Central memory CD8-positive, alpha-beta T cell (primary cell): ENCODE measurements around the gene DQX1.

ENCODE experiments used
- ATAC-seq: fragments of 150-1000 bp; cut with Tn5 transposase; replicated peaks from 2 replicates; pipeline ENCODE4 v1.10.0; 2022; ENCODE audit warnings: mild to moderate bottlenecking, moderate FRiP score, moderate number of reproducible peaks; ENCODE audit not compliant: poor library complexity, severe bottlenecking; ENCODE audit errors: extremely low read depth
- DNase-seq, 2 donors: peaks; one replicate each; pipeline ENCODE4 v3.0.0; 2021; ENCODE audit warnings: low spot score in 2 of 2
- H3K27ac Mint-ChIP-seq: one replicate; pipeline ENCODE4 v1.8.0; 2022; ENCODE audit warnings: low read depth, mild to moderate bottlenecking, moderate library complexity, mixed read lengths
- H3K27me3 Mint-ChIP-seq: one replicate; pipeline ENCODE4 v1.8.0; 2022; ENCODE audit warnings: mixed read lengths
- H3K36me3 Mint-ChIP-seq: one replicate; pipeline ENCODE4 v1.8.0; 2022; ENCODE audit warnings: mild to moderate bottlenecking, moderate library complexity, mixed read lengths; ENCODE audit not compliant: insufficient read depth
- H3K4me1 Mint-ChIP-seq: one replicate; pipeline ENCODE4 v1.8.0; 2022; ENCODE audit warnings: mixed read lengths
- H3K4me3 Mint-ChIP-seq: one replicate; pipeline ENCODE4 v1.8.0; 2022; ENCODE audit warnings: mild to moderate bottlenecking, moderate library complexity, mixed read lengths
- H3K9me3 Mint-ChIP-seq: one replicate; pipeline ENCODE4 v1.8.0; 2022; ENCODE audit warnings: mixed read lengths

The DQX1 gene

DNA sequence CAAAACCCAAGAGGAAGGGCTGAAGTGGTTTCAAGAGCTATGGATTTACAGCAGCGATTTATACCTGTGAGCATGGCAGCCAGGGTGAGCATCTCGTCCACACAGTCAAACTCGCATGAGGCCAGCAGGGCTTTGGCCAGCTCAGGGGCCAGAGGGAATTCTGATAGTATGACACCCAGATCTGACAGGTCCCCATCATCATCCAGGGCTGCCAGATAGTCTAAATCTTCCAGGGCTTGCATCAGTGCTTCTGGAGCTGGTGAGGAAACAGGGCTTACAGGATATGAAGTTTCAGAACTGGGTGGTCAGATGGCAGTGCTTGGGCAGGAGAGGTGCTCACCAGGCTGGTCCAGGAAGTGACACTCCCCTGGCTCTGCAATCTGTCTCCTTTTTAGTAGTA, 3.5 kb downstream of the DQX1 start:
- no peak for DNase-seq
- H3K4me1 Mint-ChIP-seq = peaks cover 9% of the 10 kb centered on the region
- H3K9me3 Mint-ChIP-seq = no peaks in the 10 kb centered on the region
- peaks cover 34% of the 10 kb centered on the region for H3K27me3 Mint-ChIP-seq
- no peak for ATAC-seq
- H3K4me3 Mint-ChIP-seq = no peak overlapping the region
- no peak overlapping the region for H3K27ac Mint-ChIP-seq
- peaks cover 11% of the 10 kb centered on the region for H3K36me3 Mint-ChIP-seq

DNA sequence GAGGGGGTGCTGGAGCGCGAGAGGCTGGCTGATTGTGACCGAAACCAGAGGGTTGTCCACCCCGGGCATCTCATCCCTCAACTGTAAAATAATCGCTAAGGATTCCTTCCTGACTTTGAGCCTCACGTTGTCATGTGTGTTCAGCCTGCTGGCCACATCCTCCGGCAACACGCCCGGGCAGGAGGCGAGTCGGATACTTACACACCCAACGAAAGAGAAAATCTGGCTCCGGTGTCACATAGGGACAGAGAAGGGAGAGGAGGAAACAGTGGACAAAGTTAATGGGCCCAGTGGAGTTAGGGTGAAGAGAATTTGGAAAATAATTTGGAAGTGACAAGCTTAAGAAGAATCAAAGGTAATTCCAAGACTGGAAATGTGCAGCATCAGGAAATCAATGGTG, 9.4 kb downstream of the DQX1 start:
- Mint-ChIP-seq H3K9me3 (no peaks in the 10 kb centered on the region), H3K27ac (no peak overlapping the region), H3K36me3 (peaks cover 9% of the 10 kb centered on the region), H3K4me1 (peaks cover 8% of the 10 kb centered on the region), H3K4me3 (peak overlapping the region; percentile 66), H3K27me3 (peaks cover 77% of the 10 kb centered on the region)
- DNase-seq = no peak
- no peak for ATAC-seq

DNA sequence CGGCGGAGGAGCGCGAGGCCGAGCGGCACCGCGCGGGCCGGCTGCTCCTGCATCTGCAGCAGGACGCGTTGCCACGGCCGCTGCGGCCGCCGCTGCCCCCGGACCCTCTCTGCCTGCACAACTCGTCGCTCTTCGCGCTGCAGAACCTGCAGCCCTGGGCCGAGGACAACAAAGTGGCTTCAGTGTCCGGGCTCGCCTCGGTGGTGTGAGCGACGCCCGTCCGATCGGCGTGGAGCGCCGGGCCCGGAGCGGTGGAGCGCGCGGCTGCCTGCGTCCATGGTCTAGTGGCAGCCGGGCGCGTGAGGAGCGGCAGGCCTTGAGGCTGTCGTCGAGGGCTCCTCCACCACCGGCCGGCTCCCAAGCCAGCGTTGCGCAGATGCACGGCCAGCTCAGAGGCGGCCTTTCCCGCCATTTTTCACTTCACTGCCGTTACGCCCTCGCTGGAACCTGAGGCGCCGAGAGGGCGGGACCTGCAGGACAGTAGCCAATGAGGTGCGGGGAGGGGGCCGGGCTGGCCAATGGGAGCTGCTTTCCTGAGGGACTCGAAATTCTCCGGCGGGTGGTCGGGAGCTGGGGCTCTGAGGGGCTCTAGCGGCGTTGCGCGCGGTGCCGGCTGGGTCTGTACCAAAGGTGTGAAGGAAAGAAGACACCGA, 9.9 kb downstream of the DQX1 start:
- peaks cover 8% of the 10 kb centered on the region for H3K4me1 Mint-ChIP-seq
- peaks cover 11% of the 10 kb centered on the region for H3K36me3 Mint-ChIP-seq
- ATAC-seq (peak; percentile 35), DNase-seq (peak in 1 of 2 donors; percentile 43)
- peak overlapping the region; percentile 66 for H3K4me3 Mint-ChIP-seq
- H3K27ac Mint-ChIP-seq = no peak overlapping the region
- H3K27me3 Mint-ChIP-seq = peaks cover 82% of the 10 kb centered on the region
- no peaks in the 10 kb centered on the region for H3K9me3 Mint-ChIP-seq

DNA sequence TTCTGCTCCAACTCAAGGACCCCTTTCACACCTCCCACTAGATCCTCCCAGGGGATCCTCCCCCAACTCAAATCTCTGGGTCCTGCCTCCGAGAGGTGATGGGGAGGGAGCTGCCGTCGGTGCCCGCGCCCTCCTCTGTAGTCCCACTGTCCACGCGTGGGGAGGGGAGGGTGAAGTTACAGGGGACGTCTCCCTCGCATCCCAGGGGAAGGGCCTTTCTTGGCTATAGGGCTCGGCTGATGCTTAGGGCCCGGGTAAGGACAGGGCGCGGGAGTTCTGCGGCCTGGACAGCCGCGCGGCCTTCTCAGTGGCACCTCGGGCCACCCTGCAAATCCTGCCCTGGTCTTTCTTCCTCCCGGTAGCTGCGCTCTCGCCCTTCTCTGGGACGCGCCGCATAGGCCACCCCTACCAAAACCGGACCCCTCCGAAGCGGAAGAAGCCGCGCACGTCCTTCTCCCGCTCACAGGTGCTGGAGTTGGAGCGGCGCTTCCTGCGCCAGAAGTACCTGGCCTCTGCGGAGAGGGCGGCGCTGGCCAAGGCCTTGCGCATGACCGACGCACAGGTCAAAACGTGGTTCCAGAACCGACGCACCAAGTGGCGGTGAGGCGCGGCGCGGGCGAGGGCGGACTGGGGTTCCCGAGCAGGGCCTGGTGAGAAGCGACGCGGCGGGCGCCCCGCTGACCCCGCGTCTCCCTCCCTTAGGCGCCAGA, 10.6 kb downstream of the DQX1 start:
- no peak for DNase-seq
- H3K9me3 Mint-ChIP-seq = no peaks in the 10 kb centered on the region
- H3K4me3 Mint-ChIP-seq = peak overlapping the region; percentile 66
- H3K36me3 Mint-ChIP-seq = peaks cover 11% of the 10 kb centered on the region
- peaks cover 8% of the 10 kb centered on the region for H3K4me1 Mint-ChIP-seq
- ATAC-seq = no peak
- H3K27ac Mint-ChIP-seq = peak overlapping the region; percentile 39
- peaks cover 85% of the 10 kb centered on the region for H3K27me3 Mint-ChIP-seq

DNA sequence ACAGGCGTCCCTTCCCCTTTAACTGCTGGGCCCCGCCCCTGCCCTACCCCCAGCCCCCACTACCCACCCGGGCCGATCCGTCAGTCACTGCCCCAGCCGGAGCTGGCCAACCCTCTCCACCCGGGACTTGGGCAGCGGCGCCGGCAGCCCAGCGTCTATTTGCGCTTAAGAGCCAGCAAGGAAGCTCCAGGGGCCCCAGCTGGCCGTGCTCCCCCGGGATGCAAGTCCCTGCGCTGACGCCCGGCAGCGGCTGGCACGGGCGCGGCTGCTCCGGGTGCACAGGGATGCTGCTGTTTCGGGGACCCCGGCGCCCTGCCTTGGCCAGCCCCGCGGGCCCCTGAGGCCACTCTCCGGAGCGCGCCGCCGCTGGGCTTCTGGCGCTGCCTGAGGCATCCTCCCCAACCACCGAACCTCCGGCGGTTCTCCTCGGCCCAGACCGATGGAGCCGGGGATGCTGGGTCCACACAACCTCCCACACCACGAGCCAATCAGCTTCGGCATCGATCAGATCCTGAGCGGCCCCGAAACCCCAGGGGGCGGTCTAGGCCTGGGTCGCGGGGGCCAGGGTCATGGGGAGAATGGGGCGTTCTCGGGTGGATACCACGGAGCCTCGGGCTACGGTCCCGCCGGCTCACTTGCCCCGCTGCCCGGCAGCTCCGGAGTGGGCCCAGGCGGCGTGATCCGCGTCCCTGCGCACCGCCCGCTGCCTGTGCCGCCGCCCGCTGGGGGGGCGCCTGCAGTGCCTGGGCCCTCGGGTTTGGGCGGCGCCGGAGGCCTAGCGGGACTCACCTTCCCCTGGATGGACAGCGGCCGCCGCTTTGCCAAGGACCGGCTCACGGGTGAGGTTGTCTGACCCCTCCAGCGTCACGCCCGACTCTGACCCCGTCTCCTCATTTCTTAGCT, 11.4 kb downstream of the DQX1 start, which contains the start of gene TLX2:
TSS of gene TLX2 (plus strand) at position 83 of the 903 bp plus-strand sequence. CDS start at position 440, 357 bp downstream.
- Mint-ChIP-seq H3K4me3 (peak within 1 kb of the TSS; percentile 66), H3K4me1 (peaks cover 8% of the 10 kb centered on the region), H3K9me3 (no peaks in the 10 kb centered on the region), H3K27ac (peak within 1 kb of the TSS; percentile 39), H3K27me3 (peaks cover 81% of the 10 kb centered on the region), H3K36me3 (peaks cover 11% of the 10 kb centered on the region)
- no peak for DNase-seq
- ATAC-seq = no peak

DNA sequence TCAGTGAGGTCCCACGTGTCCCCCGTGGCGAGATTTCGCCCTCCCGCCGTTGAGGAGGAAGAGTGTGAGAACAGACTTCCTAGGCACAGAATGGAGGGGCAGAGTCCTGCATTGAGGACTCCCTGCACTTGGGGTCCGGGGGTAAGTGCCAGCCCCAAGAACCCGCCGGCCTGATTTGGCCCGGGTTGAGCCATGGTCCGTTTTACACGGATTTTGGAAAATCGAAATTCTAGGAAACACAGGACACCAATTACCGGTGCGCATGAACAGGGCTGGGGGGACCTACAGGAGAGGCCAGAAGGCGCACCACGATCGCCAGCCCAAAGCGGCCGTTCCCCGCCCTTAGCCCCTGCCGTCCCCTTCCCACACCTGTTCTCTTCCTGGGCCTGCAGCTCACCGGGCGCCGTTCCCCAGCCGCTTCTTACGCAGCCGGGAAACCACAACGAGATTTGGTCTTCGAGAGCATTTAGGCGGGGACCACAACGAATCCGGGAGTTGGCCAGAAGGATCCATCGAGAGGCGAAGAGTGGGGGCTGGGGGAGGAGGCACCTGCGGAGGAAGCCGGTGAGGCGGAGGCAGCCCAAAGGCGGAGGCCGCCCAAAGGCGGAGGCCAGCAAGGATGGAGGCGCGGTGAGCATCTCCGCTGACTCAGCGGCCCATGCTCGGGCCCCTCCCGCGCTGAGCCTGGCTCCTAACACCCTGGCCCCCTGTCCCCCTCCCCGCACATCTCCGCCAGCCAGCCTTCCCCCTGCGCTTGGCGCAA, 12.2 kb downstream of the DQX1 start:
- peaks cover 72% of the 10 kb centered on the region for H3K27me3 Mint-ChIP-seq
- H3K36me3 Mint-ChIP-seq = peaks cover 11% of the 10 kb centered on the region
- ATAC-seq = no peak
- H3K9me3 Mint-ChIP-seq = no peaks in the 10 kb centered on the region
- H3K4me3 Mint-ChIP-seq = peak overlapping the region; percentile 25
- H3K4me1 Mint-ChIP-seq = peaks cover 8% of the 10 kb centered on the region
- H3K27ac Mint-ChIP-seq = no peak overlapping the region
- DNase-seq = no peak

DNA sequence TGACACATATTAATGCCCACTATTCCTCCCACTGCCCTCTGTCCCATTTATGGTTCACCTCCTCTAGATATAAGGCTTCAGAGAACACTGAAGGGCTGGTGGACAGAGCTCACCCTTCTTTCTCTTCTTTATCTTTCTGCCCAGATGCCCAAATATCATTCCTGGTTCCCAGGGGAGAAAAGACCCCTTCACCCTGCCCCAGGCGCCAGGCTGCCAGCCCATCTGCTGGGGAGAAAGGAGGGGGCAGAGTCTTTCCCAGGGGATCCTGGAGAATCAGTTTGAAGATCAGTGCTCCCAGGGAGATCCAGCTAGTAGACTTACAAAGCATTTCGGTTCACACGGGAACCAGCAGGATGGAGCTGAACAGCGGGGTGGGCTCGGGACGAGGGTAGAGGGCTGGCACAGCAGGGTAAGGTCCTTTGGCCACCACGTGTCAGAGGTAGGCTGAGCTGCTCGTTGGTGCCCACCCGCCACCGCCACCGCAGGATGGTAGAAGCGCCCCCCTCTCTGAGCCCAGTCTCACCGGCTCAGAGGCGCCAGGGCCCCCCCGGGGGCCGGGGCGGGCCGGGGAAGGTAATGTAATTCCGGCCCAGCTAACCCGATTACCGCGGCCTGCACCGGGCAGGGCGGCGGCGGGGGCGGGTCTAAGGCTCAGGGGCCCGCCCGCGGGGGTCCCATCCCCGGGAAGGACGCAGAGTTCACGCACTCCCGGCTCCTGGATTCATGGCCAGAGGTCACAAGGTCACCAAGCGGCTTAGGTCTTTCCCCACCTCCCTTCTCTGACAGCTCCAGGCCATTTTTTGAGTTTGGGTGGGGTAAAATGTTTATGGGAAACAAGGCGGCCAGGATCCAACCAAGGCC, 13.1 kb downstream of the DQX1 start:
- peaks cover 16% of the 10 kb centered on the region for H3K4me1 Mint-ChIP-seq
- no peak for DNase-seq
- H3K27ac Mint-ChIP-seq = no peak overlapping the region
- H3K27me3 Mint-ChIP-seq = peaks cover 64% of the 10 kb centered on the region
- no peaks in the 10 kb centered on the region for H3K9me3 Mint-ChIP-seq
- H3K4me3 Mint-ChIP-seq = peak overlapping the region; percentile 25
- H3K36me3 Mint-ChIP-seq = peaks cover 11% of the 10 kb centered on the region
- no peak for ATAC-seq

DNA sequence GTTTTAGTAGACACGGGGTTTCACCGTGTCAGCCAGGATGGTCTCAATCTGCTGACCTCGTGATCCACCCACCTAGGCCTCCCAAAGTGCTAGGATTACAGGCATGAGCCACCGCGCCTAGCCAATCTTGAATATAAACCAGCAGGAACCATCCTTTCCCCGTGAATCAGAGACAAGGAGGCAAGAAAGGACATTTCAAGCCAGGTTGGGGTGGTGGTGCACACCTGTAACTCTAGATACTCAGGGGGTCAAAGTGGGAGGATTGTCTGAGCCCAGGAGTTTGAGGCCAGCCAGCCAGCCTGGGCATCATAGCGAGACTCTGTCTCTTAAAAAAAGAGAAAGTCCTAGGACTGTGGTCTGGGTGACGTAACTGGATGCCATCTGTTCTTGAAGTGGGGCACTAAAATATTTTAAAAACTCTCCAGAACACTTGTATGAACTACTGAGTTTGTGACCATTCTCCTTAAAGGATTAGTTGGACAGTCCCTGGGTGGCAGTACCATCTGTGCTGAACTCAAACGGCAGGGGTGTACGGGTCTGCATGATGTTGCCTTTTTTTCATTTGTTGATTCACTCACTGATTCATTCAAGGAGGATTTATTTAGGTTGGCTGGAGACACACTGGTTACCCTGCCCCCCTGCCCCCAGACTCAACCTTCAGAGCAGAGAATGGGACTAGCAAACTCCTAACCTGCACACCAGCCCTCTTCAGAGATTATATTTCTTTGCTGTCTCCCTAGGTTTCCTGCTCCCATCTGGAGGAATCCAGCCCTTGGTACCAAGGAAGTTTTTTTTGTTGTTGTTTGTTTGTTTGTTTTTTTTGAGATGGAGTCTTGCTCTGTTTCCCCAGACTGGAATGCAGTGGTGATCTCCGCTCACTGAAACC, 14.7 kb downstream of the DQX1 start:
- no peak overlapping the region for H3K4me3 Mint-ChIP-seq
- H3K4me1 Mint-ChIP-seq = peaks cover 32% of the 10 kb centered on the region
- ATAC-seq = no peak
- H3K9me3 Mint-ChIP-seq = no peaks in the 10 kb centered on the region
- DNase-seq = no peak
- peaks cover 48% of the 10 kb centered on the region for H3K27me3 Mint-ChIP-seq
- peaks cover 25% of the 10 kb centered on the region for H3K36me3 Mint-ChIP-seq
- H3K27ac Mint-ChIP-seq = no peak overlapping the region

DNA sequence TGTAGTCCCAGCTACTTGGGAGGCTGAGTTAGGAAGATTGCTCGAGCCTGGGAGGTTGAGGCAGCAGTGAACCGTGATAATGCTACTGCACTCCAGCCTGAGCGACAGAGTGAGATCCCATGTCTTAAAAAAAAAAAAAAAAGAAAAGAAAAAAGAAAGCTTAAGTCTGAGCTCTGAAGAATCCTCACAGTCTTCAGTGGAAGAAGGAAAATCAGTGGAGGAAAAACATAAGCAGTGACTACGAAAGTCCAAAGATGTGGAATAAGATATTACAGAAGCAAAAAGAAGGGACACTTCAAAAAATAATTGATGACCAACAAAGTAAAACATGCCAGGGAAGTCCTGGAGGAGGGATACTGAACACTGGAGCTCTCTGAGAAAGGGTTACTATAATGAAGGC, 15.8 kb downstream of the DQX1 start:
- Mint-ChIP-seq H3K4me1 (peaks cover 30% of the 10 kb centered on the region), H3K4me3 (no peak overlapping the region), H3K27ac (no peak overlapping the region), H3K36me3 (peaks cover 24% of the 10 kb centered on the region), H3K27me3 (peaks cover 40% of the 10 kb centered on the region), H3K9me3 (no peaks in the 10 kb centered on the region)
- DNase-seq (no peak), ATAC-seq (no peak)

DNA sequence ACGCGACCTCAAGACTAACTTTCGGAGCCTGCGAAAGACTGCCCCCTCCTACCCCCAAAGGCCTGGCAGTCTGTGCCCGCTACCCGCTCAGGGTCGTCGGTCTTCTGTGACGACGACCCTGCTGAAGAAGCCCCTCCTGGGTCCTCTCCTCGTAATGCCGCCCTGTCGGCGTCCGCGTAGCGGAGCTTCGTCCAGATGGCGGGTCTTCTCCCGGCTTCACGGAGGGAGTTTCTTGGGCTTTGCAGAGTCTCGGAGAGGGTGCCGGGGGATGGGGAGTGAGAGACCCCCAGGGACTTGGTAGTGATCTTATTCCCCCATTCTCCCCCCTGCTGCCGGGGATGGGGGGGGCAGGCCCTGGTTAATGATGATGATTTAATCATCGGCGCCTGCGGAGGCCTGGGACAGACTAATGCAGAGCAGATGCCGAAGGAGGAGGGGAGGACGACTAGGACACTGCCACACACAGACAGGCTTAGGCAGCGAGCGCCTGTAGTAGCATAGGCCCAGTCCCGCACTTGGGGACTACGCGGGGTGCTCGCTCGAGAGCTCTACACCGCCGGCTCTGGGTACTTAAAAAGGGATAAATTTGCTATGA, 18.0 kb downstream of the DQX1 start:
- no peaks in the 10 kb centered on the region for H3K9me3 Mint-ChIP-seq
- H3K27ac Mint-ChIP-seq = peak overlapping the region; percentile 99
- peaks cover 45% of the 10 kb centered on the region for H3K4me1 Mint-ChIP-seq
- peak overlapping the region; percentile 91 for H3K4me3 Mint-ChIP-seq
- ATAC-seq (peak; percentile 7), DNase-seq (no peak)
- peaks cover 40% of the 10 kb centered on the region for H3K27me3 Mint-ChIP-seq
- peaks cover 24% of the 10 kb centered on the region for H3K36me3 Mint-ChIP-seq
